AG04450 (cell line): ENCODE results near the gene OCSTAMP. TPM values are rescaled to one million over a fixed set of nuclear protein-coding genes. Genes with fewer than 3 reads are reported as not detected.

ENCODE experiments used
- CTCF ChIA-PET: fragments of 300-600, 350-600 bp; formaldehyde crosslinking; extraction: SDS; loops from one replicate; lab custom pipeline; 2022; ENCODE audit warnings: antibody characterized with exemption, inconsistent platforms; lab: Charles Lee
- POLR2A ChIA-PET: fragments of 350-600 bp; formaldehyde crosslinking; extraction: SDS; loops from one replicate; lab custom pipeline; 2021; ENCODE audit warnings: antibody characterized with exemption, inconsistent platforms; lab: Yijun Ruan, JAX
- DNase-seq: peaks from one replicate; pipeline ENCODE4 v3.0.0-alpha.2; 2011; ENCODE audit warnings: low read depth, low spot score
- H3K27ac ChIP-seq: one replicate; pipeline ENCODE4 v1.5.1; 2012; ENCODE audit warnings: low read depth, low read length, control low read depth
- H3K27me3 ChIP-seq: one replicate; pipeline ENCODE4 v1.6.0; 2012; ENCODE audit warnings: low read length; ENCODE audit not compliant: control insufficient read depth, insufficient read depth
- H3K4me3 ChIP-seq: 2 replicates; pipeline ENCODE4 v1.5.1; 2011; ENCODE audit warnings: mild to moderate bottlenecking, low read depth, low read length, control low read depth
- H3K9me3 ChIP-seq: 2 replicates; pipeline ENCODE4 v1.5.1; 2012; ENCODE audit warnings: low read length; ENCODE audit not compliant: control insufficient read depth, insufficient read depth
- polyA plus RNA-seq: library from polyadenylated mRNA; depleted of rRNA; stranded (reverse); fragments of >200 nt; gene quantifications from 2 replicates; pipeline ENCODE4 v1.2.3, GENCODE V29; 2011
- TF ChIP-seq, protein P1 (sequence below): IDR thresholded peaks from 2 replicates; pipeline ENCODE4 v1.5.1; 2011; ENCODE audit warnings: low read depth, low read length, control low read depth, inconsistent platforms

OCSTAMP gene
- polyA plus RNA-seq, 1 experiment = not detected

DNA sequence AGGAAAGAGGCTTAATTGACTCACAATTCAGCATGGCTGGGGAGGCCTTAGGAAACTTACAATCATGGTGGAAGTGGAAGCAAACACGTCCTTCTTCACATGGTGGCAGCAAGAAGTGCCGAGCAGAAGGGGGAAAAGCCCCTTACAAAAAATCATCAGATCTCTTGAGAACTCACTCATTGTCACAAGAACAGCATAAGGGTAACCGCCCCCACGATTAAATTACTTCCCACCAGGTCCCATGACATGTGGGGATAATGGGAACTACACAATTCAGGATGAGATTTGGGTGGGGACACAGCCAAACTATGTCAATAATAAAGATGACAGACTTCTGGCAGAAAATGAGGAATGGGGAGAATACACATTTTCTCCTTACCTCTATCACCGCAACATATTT, 20.5 kb upstream of the OCSTAMP start:
- H3K4me3 ChIP-seq = no peak overlapping the region
- no peaks in the 10 kb centered on the region for H3K9me3 ChIP-seq
- CTCF ChIA-PET = no interaction called here
- H3K27ac ChIP-seq = no peak overlapping the region
- no peak for DNase-seq
- TF ChIP-seq, protein P1, sequence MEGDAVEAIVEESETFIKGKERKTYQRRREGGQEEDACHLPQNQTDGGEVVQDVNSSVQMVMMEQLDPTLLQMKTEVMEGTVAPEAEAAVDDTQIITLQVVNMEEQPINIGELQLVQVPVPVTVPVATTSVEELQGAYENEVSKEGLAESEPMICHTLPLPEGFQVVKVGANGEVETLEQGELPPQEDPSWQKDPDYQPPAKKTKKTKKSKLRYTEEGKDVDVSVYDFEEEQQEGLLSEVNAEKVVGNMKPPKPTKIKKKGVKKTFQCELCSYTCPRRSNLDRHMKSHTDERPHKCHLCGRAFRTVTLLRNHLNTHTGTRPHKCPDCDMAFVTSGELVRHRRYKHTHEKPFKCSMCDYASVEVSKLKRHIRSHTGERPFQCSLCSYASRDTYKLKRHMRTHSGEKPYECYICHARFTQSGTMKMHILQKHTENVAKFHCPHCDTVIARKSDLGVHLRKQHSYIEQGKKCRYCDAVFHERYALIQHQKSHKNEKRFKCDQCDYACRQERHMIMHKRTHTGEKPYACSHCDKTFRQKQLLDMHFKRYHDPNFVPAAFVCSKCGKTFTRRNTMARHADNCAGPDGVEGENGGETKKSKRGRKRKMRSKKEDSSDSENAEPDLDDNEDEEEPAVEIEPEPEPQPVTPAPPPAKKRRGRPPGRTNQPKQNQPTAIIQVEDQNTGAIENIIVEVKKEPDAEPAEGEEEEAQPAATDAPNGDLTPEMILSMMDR = no peak
- POLR2A ChIA-PET = no interaction called here
- H3K27me3 ChIP-seq = no peaks in the 10 kb centered on the region

DNA sequence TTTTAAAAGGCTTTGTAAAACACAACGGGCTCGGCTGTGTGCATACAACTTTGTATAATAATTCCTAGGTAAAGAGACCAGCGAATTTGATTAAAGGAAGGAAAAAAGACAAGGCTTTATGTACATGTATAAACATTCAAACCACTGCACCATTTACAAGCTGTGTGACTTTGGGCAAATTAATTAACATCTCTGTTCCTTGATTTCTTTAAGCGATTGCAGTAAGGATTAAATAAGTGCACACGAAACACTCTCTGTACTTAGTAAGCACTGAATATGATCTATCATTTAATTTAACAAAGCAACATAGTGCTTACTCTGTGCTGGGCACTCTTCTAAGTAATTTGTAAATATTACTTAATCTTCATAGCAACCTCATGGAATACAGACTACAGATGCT, 19.5 kb upstream of the OCSTAMP start:
- CTCF ChIA-PET = no interaction called here
- Histone ChIP-seq H3K9me3 (no peaks in the 10 kb centered on the region), H3K27me3 (no peaks in the 10 kb centered on the region), H3K4me3 (no peak overlapping the region), H3K27ac (no peak overlapping the region)
- DNase-seq = no peak
- POLR2A ChIA-PET = no interaction called here
- TF ChIP-seq, protein P1 = no peak

DNA sequence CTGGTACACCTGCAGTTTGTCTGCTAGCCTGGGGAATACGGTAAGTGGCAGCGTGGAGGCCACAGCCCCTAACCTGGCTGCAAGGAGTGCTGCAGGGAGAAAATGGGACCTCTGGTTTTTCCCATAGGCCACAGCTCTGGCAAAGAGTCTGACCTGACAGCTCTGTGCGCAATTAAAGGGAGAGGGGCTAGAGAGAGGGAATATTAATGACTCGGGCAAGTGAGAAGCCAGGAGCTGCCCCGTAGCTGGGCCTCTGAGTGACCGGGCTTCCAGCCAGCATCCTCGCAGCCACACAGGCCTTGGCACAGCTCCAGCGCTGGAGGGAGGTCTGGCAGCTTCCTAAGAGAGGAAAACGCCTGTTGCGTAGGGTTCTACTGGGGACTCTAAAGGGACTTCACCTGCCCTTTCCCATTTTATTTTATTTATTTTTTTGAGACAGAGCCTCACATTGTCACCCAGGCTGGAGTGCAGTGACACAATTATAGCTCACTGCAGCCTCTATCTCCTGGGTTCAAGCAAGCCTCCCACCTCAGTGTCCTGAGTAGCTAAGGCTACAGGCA, 18.2 kb upstream of the OCSTAMP start:
- ChIA-PET CTCF (no interaction called here), POLR2A (interaction anchor here (0.7 kb wide), 1 partner anchor 10 kb away, joined by 3 read pairs; no protein-coding TSS in a partner anchor)
- no peak overlapping the region for H3K27ac ChIP-seq
- H3K9me3 ChIP-seq = no peaks in the 10 kb centered on the region
- H3K4me3 ChIP-seq = no peak overlapping the region
- DNase-seq = no peak
- no peaks in the 10 kb centered on the region for H3K27me3 ChIP-seq
- TF ChIP-seq, protein P1 = no peak

DNA sequence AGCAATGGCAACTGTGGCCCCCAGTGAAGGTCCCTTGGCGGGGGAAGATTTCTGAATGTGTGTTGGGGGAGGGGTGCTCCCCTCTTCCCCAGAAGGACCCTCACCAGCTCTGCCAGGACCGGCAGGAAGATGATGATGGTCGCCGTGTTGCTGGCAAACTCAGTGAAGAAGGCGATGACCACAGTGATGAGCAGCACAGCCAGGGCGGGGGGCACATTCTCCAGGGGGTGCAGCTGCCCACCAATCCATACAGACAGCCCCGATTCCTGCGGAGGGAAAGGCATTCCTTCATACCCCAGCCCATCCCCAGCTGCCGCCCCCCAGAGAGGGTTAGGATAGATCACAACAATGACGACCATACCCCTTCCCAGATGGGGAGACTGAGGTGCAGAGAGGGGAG, 15.7 kb upstream of the OCSTAMP start:
- H3K4me3 ChIP-seq = no peak overlapping the region
- TF ChIP-seq, protein P1 = no peak
- no peaks in the 10 kb centered on the region for H3K27me3 ChIP-seq
- DNase-seq = no peak
- no peaks in the 10 kb centered on the region for H3K9me3 ChIP-seq
- ChIA-PET CTCF (no interaction called here), POLR2A (no interaction called here)
- H3K27ac ChIP-seq = no peak overlapping the region

DNA sequence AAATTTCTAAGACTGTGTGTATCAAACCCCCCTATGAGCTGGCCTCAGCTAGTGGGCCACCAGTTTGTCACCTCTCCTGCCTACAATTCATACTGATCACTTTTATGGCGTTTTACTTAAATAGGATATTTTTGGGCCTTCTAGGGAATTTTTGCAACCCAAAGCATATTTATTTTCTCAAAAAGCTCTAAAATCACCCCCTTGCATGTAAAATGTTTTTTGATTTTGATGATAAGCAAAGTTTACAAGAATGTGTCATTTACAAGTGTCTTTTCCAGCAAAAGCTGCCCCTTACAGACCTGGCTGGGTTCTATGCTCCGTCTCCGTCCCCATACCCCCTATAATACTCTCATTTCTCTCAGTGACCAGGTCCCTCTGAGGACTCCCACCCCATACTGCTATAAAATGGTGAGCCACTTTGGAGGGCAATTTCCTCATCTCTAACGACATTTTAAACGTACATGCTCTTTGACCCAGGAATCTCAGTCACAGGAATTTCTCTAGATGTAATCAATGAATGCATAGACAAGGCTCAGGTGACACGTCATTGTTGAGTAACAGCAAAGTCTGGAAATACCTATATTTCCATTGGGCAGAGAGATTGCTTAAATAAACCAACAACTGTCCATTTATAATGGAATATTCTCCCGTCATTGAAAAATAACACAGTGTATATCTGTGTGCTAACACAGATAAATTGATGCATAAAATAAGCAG, 13.9 kb upstream of the OCSTAMP start:
- POLR2A ChIA-PET = no interaction called here
- no peak overlapping the region for H3K4me3 ChIP-seq
- H3K27ac ChIP-seq = no peak overlapping the region
- no peaks in the 10 kb centered on the region for H3K27me3 ChIP-seq
- no peak for DNase-seq
- CTCF ChIA-PET = interaction anchor here (0.6 to 1.1 kb wide), 2 partner anchors 30 to 137 kb away, joined by 3 to 5 read pairs; no protein-coding TSS in a partner anchor
- H3K9me3 ChIP-seq = no peaks in the 10 kb centered on the region
- TF ChIP-seq, protein P1 = no peak
